ENCODE results near the gene SFSWAP.

DNA sequence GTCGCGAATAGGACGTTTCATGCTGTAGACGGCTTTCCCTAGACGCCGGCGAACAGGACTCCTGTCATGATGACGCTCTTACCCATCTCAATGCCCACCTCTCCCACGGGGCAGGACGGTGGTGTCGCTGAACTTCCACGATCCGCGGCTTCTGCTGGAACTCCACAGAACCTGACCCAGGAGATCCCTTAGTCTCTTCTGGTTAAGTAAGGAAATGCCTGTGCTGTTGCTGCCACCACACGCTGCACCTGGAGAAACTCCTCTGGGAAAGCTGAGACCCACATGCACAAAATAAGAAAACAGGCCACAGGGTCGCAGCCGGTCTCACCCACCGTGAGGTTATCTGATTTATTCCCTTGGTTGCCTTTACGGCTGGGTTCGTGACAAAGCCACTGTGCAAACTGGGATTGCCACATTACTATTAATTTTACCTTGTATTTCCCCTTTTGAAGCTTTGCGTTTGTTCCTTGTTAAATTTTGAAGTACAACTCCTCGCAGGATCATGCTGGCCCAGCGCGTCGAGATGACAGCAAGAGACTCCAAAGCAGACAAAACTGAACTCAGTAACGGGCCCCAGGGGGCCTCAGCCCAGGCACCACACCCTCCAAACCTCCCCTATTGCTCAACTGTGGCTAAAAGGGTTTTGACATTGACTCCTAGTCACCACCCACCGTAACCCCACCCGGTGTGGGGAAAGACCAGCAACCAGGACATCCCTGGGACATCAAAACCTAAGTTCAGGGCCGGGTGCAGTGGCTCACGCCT lies 108.1 kb downstream of the SFSWAP start:
- TF ChIP-seq, protein P1, sequence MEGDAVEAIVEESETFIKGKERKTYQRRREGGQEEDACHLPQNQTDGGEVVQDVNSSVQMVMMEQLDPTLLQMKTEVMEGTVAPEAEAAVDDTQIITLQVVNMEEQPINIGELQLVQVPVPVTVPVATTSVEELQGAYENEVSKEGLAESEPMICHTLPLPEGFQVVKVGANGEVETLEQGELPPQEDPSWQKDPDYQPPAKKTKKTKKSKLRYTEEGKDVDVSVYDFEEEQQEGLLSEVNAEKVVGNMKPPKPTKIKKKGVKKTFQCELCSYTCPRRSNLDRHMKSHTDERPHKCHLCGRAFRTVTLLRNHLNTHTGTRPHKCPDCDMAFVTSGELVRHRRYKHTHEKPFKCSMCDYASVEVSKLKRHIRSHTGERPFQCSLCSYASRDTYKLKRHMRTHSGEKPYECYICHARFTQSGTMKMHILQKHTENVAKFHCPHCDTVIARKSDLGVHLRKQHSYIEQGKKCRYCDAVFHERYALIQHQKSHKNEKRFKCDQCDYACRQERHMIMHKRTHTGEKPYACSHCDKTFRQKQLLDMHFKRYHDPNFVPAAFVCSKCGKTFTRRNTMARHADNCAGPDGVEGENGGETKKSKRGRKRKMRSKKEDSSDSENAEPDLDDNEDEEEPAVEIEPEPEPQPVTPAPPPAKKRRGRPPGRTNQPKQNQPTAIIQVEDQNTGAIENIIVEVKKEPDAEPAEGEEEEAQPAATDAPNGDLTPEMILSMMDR (IDR thresholded peaks at IDR 0.05; ENCODE audit: low read depth, low read length, poor library complexity, severe bottlenecking) = no peak
- no peak for TF ChIP-seq EZH2phosphoT487 (IDR thresholded peaks at IDR 0.05; ENCODE audit: borderline replicate concordance, low read length)
